Nephron progenitor cell (in vitro differentiated cells): ENCODE data around the gene COL5A1.

Experiments
- DNase-seq: peaks from one replicate; pipeline ENCODE4 v3.0.0; 2021
- H3K27ac Mint-ChIP-seq: 2 replicates; pipeline ENCODE4 v1.8.0; 2021; ENCODE audit warnings: mild to moderate bottlenecking, moderate library complexity, mixed read lengths
- H3K27me3 Mint-ChIP-seq: 2 replicates; pipeline ENCODE4 v1.8.0; 2021; ENCODE audit warnings: mild to moderate bottlenecking, low read depth, mixed read lengths; ENCODE audit not compliant: poor library complexity
- H3K36me3 Mint-ChIP-seq: 2 replicates; pipeline ENCODE4 v1.8.0; 2021; ENCODE audit warnings: low read depth, mixed read lengths
- H3K4me1 Mint-ChIP-seq: 2 replicates; pipeline ENCODE4 v1.8.0; 2021; ENCODE audit warnings: mixed read lengths
- H3K4me3 Mint-ChIP-seq: 2 replicates; pipeline ENCODE4 v1.8.0; 2021; ENCODE audit warnings: mild to moderate bottlenecking, moderate library complexity, mixed read lengths
- H3K9me3 Mint-ChIP-seq: 2 replicates; pipeline ENCODE4 v1.8.0; 2021; ENCODE audit warnings: mild to moderate bottlenecking, moderate library complexity, mixed read lengths
- TF ChIP-seq, protein P1 (sequence below): fragments of 200-600 bp; sonication (generic); IDR thresholded peaks from 2 replicates; pipeline ENCODE4 v1.5.0; 2021; ENCODE audit warnings: antibody characterized with exemption

COL5A1 gene

DNA sequence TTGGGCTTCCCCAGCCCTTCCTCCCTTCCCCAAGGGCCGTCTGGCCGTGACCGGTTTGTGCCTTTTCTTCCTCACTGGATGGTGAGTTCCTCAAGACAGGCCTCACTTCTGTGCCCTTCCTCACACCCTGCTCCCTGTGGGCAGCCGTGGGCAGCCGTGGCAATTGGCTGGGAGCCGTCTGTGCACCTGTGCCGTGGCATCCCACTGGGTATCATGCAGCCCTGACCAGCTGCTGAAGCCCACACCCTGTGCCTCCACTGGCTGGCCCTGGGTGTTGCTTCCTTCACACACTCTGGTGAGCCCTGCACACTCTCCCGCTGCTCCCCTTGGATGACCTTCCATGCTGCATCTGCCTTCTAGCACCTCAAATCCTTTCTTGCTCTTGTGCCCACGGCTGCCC is 100.2 kb downstream of the COL5A1 start:
- TF ChIP-seq, protein P1, sequence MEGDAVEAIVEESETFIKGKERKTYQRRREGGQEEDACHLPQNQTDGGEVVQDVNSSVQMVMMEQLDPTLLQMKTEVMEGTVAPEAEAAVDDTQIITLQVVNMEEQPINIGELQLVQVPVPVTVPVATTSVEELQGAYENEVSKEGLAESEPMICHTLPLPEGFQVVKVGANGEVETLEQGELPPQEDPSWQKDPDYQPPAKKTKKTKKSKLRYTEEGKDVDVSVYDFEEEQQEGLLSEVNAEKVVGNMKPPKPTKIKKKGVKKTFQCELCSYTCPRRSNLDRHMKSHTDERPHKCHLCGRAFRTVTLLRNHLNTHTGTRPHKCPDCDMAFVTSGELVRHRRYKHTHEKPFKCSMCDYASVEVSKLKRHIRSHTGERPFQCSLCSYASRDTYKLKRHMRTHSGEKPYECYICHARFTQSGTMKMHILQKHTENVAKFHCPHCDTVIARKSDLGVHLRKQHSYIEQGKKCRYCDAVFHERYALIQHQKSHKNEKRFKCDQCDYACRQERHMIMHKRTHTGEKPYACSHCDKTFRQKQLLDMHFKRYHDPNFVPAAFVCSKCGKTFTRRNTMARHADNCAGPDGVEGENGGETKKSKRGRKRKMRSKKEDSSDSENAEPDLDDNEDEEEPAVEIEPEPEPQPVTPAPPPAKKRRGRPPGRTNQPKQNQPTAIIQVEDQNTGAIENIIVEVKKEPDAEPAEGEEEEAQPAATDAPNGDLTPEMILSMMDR = no peak
- H3K9me3 Mint-ChIP-seq = no peaks in the 10 kb centered on the region
- peaks cover 9% of the 10 kb centered on the region for H3K4me1 Mint-ChIP-seq
- DNase-seq = no peak
- no peak overlapping the region for H3K27ac Mint-ChIP-seq
- no peak overlapping the region for H3K4me3 Mint-ChIP-seq
- peaks cover 2% of the 10 kb centered on the region for H3K27me3 Mint-ChIP-seq
- peaks cover 2% of the 10 kb centered on the region for H3K36me3 Mint-ChIP-seq

DNA sequence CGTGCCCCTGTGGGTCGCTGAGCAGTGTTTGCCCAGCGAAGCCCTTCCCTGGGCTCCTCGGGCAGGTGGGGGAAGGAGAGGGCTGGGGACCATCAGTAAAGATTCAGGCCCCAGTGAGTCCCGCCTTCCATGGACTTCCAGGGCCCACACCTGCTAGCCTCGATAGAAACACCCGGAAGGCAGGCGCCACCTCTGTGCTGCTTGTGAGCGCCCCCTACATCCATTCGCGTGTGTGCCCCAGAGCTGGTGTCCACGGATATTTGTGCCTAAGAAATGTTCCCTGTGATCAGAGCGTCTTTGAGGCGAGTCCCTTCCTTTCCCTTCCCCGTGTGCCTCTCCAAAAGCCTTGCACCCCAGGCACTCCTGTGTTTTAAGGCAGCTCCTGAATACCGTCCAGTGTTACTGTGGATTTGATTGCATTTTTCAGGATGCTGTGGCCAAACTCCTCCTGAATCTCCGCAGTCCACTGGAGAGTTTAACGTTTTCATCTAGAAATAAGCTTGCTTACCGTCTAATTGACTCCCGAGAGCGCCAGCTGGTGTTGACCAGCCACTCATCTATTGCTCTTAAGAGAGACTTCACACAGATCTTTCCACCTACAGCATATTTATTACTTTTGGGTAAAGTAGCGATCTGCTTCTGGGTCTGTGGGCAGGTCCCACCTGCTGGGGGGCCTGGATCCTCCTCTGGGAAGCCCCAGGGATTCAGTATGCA is 101.4 kb downstream of the COL5A1 start:
- Mint-ChIP-seq H3K36me3 (peaks cover 12% of the 10 kb centered on the region), H3K27me3 (peaks cover 2% of the 10 kb centered on the region), H3K4me1 (peaks cover 9% of the 10 kb centered on the region), H3K27ac (no peak overlapping the region), H3K9me3 (no peaks in the 10 kb centered on the region), H3K4me3 (no peak overlapping the region)
- no peak for DNase-seq
- TF ChIP-seq, protein P1 = no peak

DNA sequence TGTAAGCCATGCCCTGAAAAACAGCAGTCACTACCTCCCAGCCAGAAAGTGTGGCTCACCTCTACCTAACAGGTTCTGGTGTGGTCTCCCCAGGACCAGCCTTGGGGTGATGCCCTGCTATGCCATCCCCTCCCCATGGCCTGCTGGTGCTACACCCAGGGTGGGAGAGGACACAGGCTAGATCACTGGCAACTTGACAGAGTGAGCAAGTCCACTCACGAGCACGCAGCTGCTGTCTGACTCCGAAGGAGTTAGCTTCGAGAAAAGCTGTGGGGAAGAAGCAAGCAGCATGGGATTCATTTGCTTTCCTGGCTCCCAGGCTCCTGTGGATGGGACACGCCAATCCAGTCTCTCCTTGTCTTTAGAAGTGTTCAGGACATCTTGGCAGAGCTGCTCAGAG is 102.2 kb downstream of the COL5A1 start:
- Mint-ChIP-seq H3K36me3 (peaks cover 19% of the 10 kb centered on the region), H3K4me3 (no peak overlapping the region), H3K27ac (no peak overlapping the region), H3K4me1 (peaks cover 9% of the 10 kb centered on the region), H3K27me3 (peaks cover 2% of the 10 kb centered on the region), H3K9me3 (no peaks in the 10 kb centered on the region)
- DNase-seq = no peak
- TF ChIP-seq, protein P1 = no peak

DNA sequence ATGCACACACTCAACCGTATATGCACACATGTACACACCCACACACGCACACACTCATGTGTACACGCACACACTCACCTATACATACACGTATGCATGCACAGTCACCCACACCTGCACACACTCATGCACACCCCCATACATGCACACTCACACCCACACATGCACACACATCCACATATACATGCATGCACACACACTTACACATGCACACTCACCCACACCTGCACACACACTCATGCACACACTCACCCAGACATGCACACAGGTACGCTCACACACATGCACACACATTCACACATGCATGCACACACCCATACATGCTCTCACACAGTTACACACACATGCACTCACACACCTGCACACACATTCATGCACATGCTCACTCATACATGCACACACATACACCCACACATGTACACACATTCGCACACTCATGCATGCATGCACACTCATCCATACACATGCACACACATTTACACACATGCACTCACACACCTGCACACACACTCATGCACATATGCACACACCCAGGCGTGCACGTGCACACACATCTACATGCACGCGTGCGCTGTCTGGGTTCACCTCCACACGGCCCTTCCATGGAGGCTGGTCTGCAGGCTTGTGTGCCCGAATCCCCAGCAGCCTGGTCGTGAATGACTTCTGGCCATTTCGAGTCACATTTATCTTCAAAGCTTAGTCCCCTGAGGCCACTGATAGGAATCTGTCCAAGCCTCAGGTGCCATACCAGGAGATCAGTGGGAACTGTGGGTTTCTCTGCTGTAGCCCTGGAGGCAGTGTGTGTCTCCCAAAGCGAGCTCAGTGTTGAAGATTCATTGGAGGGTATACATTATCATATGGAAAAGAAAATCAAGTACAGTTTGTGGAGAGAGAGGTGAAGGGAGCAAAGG is 103.0 kb downstream of the COL5A1 start:
- TF ChIP-seq, protein P1 = no peak
- Mint-ChIP-seq H3K9me3 (no peaks in the 10 kb centered on the region), H3K36me3 (peaks cover 19% of the 10 kb centered on the region), H3K4me1 (peaks cover 2% of the 10 kb centered on the region), H3K27ac (no peak overlapping the region), H3K4me3 (no peak overlapping the region), H3K27me3 (no peaks in the 10 kb centered on the region)
- no peak for DNase-seq

DNA sequence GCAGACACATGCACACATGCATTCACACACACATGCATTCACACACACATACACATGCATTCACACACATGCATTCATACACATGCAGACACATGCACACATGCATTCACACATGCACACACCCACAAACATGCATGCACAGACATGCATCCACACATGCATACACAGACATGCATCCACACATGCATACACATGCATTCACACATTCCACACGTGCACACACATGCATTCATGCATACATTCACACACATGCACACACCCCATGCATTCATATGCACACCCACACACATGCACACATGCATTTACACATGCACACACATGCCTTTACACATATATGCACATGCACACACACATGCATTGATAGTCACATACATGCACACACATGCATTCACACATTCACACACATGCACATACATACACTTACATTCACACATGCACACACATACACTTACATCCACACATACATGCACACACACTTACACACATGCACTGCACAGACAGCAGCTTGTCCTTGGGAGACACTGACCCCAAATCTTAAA is 106.4 kb downstream of the COL5A1 start:
- Mint-ChIP-seq H3K4me1 (no peaks in the 10 kb centered on the region), H3K27ac (no peak overlapping the region), H3K36me3 (peaks cover 19% of the 10 kb centered on the region), H3K27me3 (no peaks in the 10 kb centered on the region), H3K9me3 (no peaks in the 10 kb centered on the region), H3K4me3 (no peak overlapping the region)
- DNase-seq = no peak
- TF ChIP-seq, protein P1 = no peak
